HepG2 (cell line): ENCODE data around the gene KCNQ1OT1. TPM values are rescaled to one million over a fixed set of nuclear protein-coding genes. Genes with fewer than 3 reads are reported as not detected.

Source experiments
- ATAC-seq: fragments of 200-7000 bp; cut with Tn5 transposase; 3 replicates; pipeline ENCODE4 v1.9.1; 2020; ENCODE audit warnings: mild to moderate bottlenecking, moderate library complexity
- BruUV-seq: library from RNA; stranded (reverse); fragments of 400-500 nt; replicated peaks from 2 replicates; lab custom pipeline; 2021; lab: Mats Ljungman, UMichigan
- CTCF ChIA-PET: fragments of 300-600 bp; formaldehyde crosslinking; extraction: SDS; loops from one replicate; lab custom pipeline; 2021; ENCODE audit warnings: low total read pairs, inconsistent platforms, low intra/inter-chr PET ratio; lab: Yijun Ruan, JAX
- POLR2A ChIA-PET: fragments of 350-600 bp; sonication (Branson Sonifier 250); formaldehyde crosslinking; loops from one replicate; lab custom pipeline; 2020; ENCODE audit warnings: antibody characterized with exemption, inconsistent platforms; lab: Yijun Ruan, JAX
- DNase-seq: peaks from one replicate; pipeline ENCODE4 v3.0.0-alpha.2; 2015; ENCODE audit warnings: low spot score
- FAIRE-seq: peaks from 3 replicates; lab custom pipeline; 2011; peaks lifted over from hg19 to GRCh38; lab: Jason Lieb, UNC
- H2AFZ ChIP-seq: one replicate; pipeline ENCODE4 v1.6.1; 2011; ENCODE audit warnings: low read length, inconsistent platforms
- H3K27ac ChIP-seq: fragments of 300-600 bp; 3 replicates; pipeline ENCODE4 v1.8.0; 2011; ENCODE audit warnings: mixed run types, mild to moderate bottlenecking, mixed read lengths, low read length, inconsistent platforms; ENCODE audit not compliant: insufficient read depth; ENCODE audit errors: extremely low read length
- H3K27me3 ChIP-seq, 2 experiments: fragments of 200-600 bp in 1 of 2; 2 replicates in 1 of 2; 3 replicates in 1 of 2; pipeline versions ENCODE4 v1.6.0 to v1.8.0; 2011; ENCODE audit warnings: low read length in 2 of 2, mild to moderate bottlenecking in 2 of 2, moderate library complexity in 2 of 2, inconsistent platforms in 1 of 2; ENCODE audit not compliant: insufficient read depth in 2 of 2, control insufficient read depth in 1 of 2
- H3K36me3 ChIP-seq, 2 experiments: fragments of 200-600 bp in 1 of 2; replicated peaks in 1 of 2; 2 replicates in 1 of 2; 3 replicates in 1 of 2; pipeline versions ENCODE4 v1.5.1 to v1.8.0; 2011; ENCODE audit warnings: low read length in 2 of 2, inconsistent platforms in 1 of 2; ENCODE audit not compliant: insufficient read depth in 2 of 2, control insufficient read depth in 1 of 2
- H3K4me1 ChIP-seq: 2 replicates; pipeline ENCODE4 v1.5.1; 2012; ENCODE audit warnings: low read length, inconsistent platforms; ENCODE audit not compliant: insufficient read depth
- H3K4me2 ChIP-seq: 2 replicates; pipeline ENCODE4 v1.6.0; 2011; ENCODE audit warnings: low read depth, low read length, inconsistent platforms
- H3K4me3 ChIP-seq, 3 experiments: fragments of 200-600 bp in 1 of 3; sonication (generic), shearing (Covaris generic) in 1 of 3; replicated peaks in 1 of 3; 2 replicates each; pipeline ENCODE4 v1.5.1; 2011 to 2016; ENCODE audit warnings: low read length in 3 of 3, inconsistent platforms in 2 of 3, low read depth in 2 of 3, mild to moderate bottlenecking in 2 of 3, control low read depth in 1 of 3, mixed read lengths in 1 of 3; ENCODE audit not compliant: insufficient read depth in 1 of 3
- H3K79me2 ChIP-seq: one replicate; pipeline ENCODE4 v1.6.1; 2011; ENCODE audit warnings: low read length, inconsistent platforms; ENCODE audit not compliant: insufficient read depth
- H3K9ac ChIP-seq: 2 replicates; pipeline ENCODE4 v1.6.0; 2011; ENCODE audit warnings: mild to moderate bottlenecking, low read depth, low read length, inconsistent platforms; ENCODE audit not compliant: insufficient read depth
- H3K9me3 ChIP-seq: 2 replicates; pipeline ENCODE4 v1.5.1; 2012; ENCODE audit warnings: mild to moderate bottlenecking, low read length
- H4K20me1 ChIP-seq: 2 replicates; pipeline ENCODE4 v1.6.0; 2011; ENCODE audit warnings: inconsistent platforms, mild to moderate bottlenecking, low read length, moderate library complexity; ENCODE audit not compliant: insufficient read depth
- FOXC1 ChIP-seq: sonication (generic); formaldehyde crosslinking; IDR thresholded peaks from 2 replicates; pipeline ENCODE4 v1.8.0; 2022; ENCODE audit warnings: mild to moderate bottlenecking, missing genetic modification reagents, borderline replicate concordance
- HNRNPUL1 ChIP-seq: fragments of 200-400 bp; formaldehyde crosslinking; IDR thresholded peaks from 2 replicates; pipeline ENCODE4 v1.6.1; 2017; ENCODE audit warnings: low read depth, mild to moderate bottlenecking, low read length, moderate library complexity
- ISX ChIP-seq: sonication (generic); formaldehyde crosslinking; conservative IDR thresholded peaks from 2 replicates; pipeline ENCODE4 v1.5.0; 2020; ENCODE audit warnings: missing genetic modification reagents
- LCORL ChIP-seq, 2 experiments: fragments of 450-650 bp in 1 of 2; sonication (generic) in 1 of 2; formaldehyde crosslinking in 1 of 2; IDR thresholded peaks; 2 replicates each; pipeline versions ENCODE4 v1.5.0 to v1.6.1; 2017 to 2020; ENCODE audit warnings: antibody characterized with exemption in 1 of 2, missing genetic modification reagents in 1 of 2
- RAD21 ChIP-seq: fragments of 450-650 bp; formaldehyde crosslinking; IDR thresholded peaks from 2 replicates; pipeline ENCODE4 v1.5.0; 2020; ENCODE audit warnings: mild to moderate bottlenecking
- RFXANK ChIP-seq: IDR thresholded peaks from 2 replicates; pipeline ENCODE4 v1.6.1; 2016
- SIN3A ChIP-seq: IDR thresholded peaks from 2 replicates; pipeline ENCODE4 v1.6.1; 2011; ENCODE audit warnings: low read depth, mild to moderate bottlenecking, control low read depth, low read length, borderline replicate concordance
- SP4 ChIP-seq: sonication (generic); formaldehyde crosslinking; IDR thresholded peaks from 2 replicates; pipeline ENCODE4 v1.8.1; 2023; ENCODE audit warnings: mild to moderate bottlenecking, missing genetic modification reagents
- SRSF1 ChIP-seq: fragments of 200-400 bp; formaldehyde crosslinking; optimal IDR thresholded peaks from 2 replicates; pipeline ENCODE3; 2017; ENCODE audit warnings: mild to moderate bottlenecking, low read depth, low read length, moderate library complexity
- TEAD2 ChIP-seq: sonication (generic); formaldehyde crosslinking; IDR thresholded peaks from 2 replicates; pipeline ENCODE4 v1.9.0; 2021; ENCODE audit warnings: missing genetic modification reagents
- ZFP36 ChIP-seq: fragments of 150-350 bp; IDR thresholded peaks from 2 replicates; pipeline ENCODE4 v1.6.1; 2018; ENCODE audit warnings: borderline replicate concordance, low read length, low read depth; ENCODE audit not compliant: partially characterized antibody
- ZNF136 ChIP-seq: sonication (generic); formaldehyde crosslinking; IDR thresholded peaks from 2 replicates; pipeline ENCODE4 v1.8.1; 2022; ENCODE audit warnings: low read depth, mild to moderate bottlenecking, moderate library complexity, missing genetic modification reagents
- ZNF224 ChIP-seq: sonication (generic); formaldehyde crosslinking; IDR thresholded peaks from 2 replicates; pipeline ENCODE4 v1.5.0; 2020; ENCODE audit warnings: mild to moderate bottlenecking, missing genetic modification reagents
- ZNF335 ChIP-seq: sonication (generic); formaldehyde crosslinking; IDR thresholded peaks from 2 replicates; pipeline ENCODE4 v1.4.0; 2020; ENCODE audit warnings: missing genetic modification reagents
- ZNF446 ChIP-seq: sonication (generic); formaldehyde crosslinking; IDR thresholded peaks from 2 replicates; pipeline ENCODE4 v1.5.0; 2020; ENCODE audit warnings: mild to moderate bottlenecking, missing genetic modification reagents
- ZNF572 ChIP-seq: sonication (generic); formaldehyde crosslinking; IDR thresholded peaks from 2 replicates; pipeline ENCODE4 v1.5.1; 2020; ENCODE audit warnings: mild to moderate bottlenecking, missing genetic modification reagents
- WGBS: methylation state at CpG from one replicate; pipeline ENCODE4 v1.1.6; 2017; ENCODE audit warnings: low lambda C conversion rate; 5-methylcytosine and 5-hydroxymethylcytosine counted together
- in situ Hi-C: cut with HindIII; loops from 2 replicates; pipeline ENCODE4 v1.10.0; 2017; ENCODE audit warnings: low pct_unique_long_range_greater_than_20kb; ENCODE audit not compliant: extremely low pct_ligation_motif_present
- intact Hi-C: fragments of 100-400 bp; cut with micrococcal nuclease; formaldehyde crosslinking; loops from one replicate; pipeline ENCODE4 v1.10.0; 2022; ENCODE audit not compliant: unreplicated experiment
- polyA plus RNA-seq, 8 experiments: library from polyadenylated mRNA; depleted of rRNA in 3 of 8; stranded (reverse) in 7 of 8; unstranded in 1 of 8; fragments of >200 nt; fragmentation: Illumina TruSeq in 4 of 8; extraction: Trizol in 4 of 8; gene quantifications; 2 replicates each; pipeline versions ENCODE4 v1.2.1 to v1.2.3, GENCODE V29; 2011 to 2016; ENCODE audit warnings: low read depth in 4 of 8, missing spikeins in 1 of 8, mixed read lengths in 1 of 8; ENCODE audit not compliant: insufficient read depth in 1 of 8
- total RNA-seq, 5 experiments: library from RNA; depleted of rRNA; stranded (reverse); fragments of >200 nt; fragmentation: Illumina TruSeq; extraction: Trizol; gene quantifications; 2 replicates each; pipeline ENCODE4 v1.2.3, GENCODE V29; 2016; ENCODE audit warnings: low read depth in 1 of 5

Gene KCNQ1OT1
- total and polyA plus RNA-seq, 2 of the 13 experiments (the other 11 are each of a cell fraction or from before 2014, with no cell fraction given), result 1.3 to 18.9 TPM

GRCh38 chr11:2564588-2565425 is 135.0 kb downstream of the KCNQ1OT1 start:
- H3K9me3 ChIP-seq, result no peaks in the 10 kb centered on the region
- DNase-seq (no peak), FAIRE-seq (no peak), ATAC-seq (no peak)
- H2AFZ ChIP-seq, result no peak overlapping the region
- H3K27ac ChIP-seq, result peak overlapping the region; percentile 91
- CTCF ChIA-PET, result no interaction called here
- POLR2A ChIA-PET, result interaction anchor here (1.3 to 4.0 kb wide), 6 partner anchors 31 to 328 kb away, joined by 3 to 40 read pairs (median 7); partner anchors contain the start of gene KCNQ1OT1
- no TSS peak for BruUV-seq
- H4K20me1 ChIP-seq, result no peaks in the 10 kb centered on the region
- whole genome bisulfite sequencing, result 96% methylated on average over 16 of the region's 16 CpGs
- H3K4me3 ChIP-seq, result no peak overlapping the region
- in situ Hi-C loops, result no loop called here
- H3K9ac ChIP-seq, result no peak overlapping the region
- H3K4me2 ChIP-seq, result no peak overlapping the region
- intact Hi-C loops, result no loop called here
- TF ChIP-seq ZFP36 (no peak), LCORL (IDR thresholded peaks at IDR 0.05) (no peak), LCORL (CRISPR knock-in tag; IDR thresholded peaks at IDR 0.05) (no peak), ISX (CRISPR knock-in tag) (no peak), HNRNPUL1 (no peak), SIN3A (no peak), SP4 (CRISPR knock-in tag) (no peak), ZNF446 (CRISPR knock-in tag) (no peak), RFXANK (no peak), ZNF224 (CRISPR knock-in tag) (no peak), ZNF136 (no peak), ZNF572 (CRISPR knock-in tag) (no peak), ZNF335 (no peak), SRSF1 (no peak), RAD21 (CRISPR knock-in tag) (no peak), FOXC1 (CRISPR knock-in tag) (no peak), TEAD2 (CRISPR knock-in tag) (no peak)
- H3K27me3 ChIP-seq, result no peaks in the 10 kb centered on the region
- no peaks in the 10 kb centered on the region for H3K36me3 ChIP-seq
- H3K79me2 ChIP-seq, result no peaks in the 10 kb centered on the region
- peaks cover 78% of the 10 kb centered on the region for H3K4me1 ChIP-seq
